ENCODE data around the gene FOXO6.

Gene FOXO6

GRCh38 chr1:41385398-41386195, 24.4 kb downstream of the FOXO6 start:
- no peak for DNase-seq (ENCODE audit: low read depth)

GRCh38 chr1:41386196-41386663, 25.0 kb downstream of the FOXO6 start:
- no peak for DNase-seq (ENCODE audit: low read depth)

GRCh38 chr1:41387667-41388091, 26.4 kb downstream of the FOXO6 start:
- DNase-seq (ENCODE audit: low read depth) = no peak

- DNase-seq (ENCODE audit: low read depth) = no peak
Observed at GRCh38 chr1:41388510-41388909, 27.3 kb downstream of the FOXO6 start.

GRCh38 chr1:41389009-41389408, 27.8 kb downstream of the FOXO6 start:
- no peak for DNase-seq (ENCODE audit: low read depth)

- DNase-seq (ENCODE audit: low read depth) = no peak
Observed at GRCh38 chr1:41390166-41390565, 28.9 kb downstream of the FOXO6 start.

GRCh38 chr1:41390573-41390972, 29.3 kb downstream of the FOXO6 start:
- DNase-seq (ENCODE audit: low read depth) = no peak

GRCh38 chr1:41391834-41392527, 30.7 kb downstream of the FOXO6 start:
- no peak for DNase-seq (ENCODE audit: low read depth)

- DNase-seq (ENCODE audit: low read depth) = no peak
Observed at GRCh38 chr1:41392528-41392924, 31.3 kb downstream of the FOXO6 start.

GRCh38 chr1:41393716-41394368, 32.6 kb downstream of the FOXO6 start:
- no peak for DNase-seq (ENCODE audit: low read depth)

- no peak for DNase-seq (ENCODE audit: low read depth)
Observed at GRCh38 chr1:41394369-41394744, 33.1 kb downstream of the FOXO6 start.

- no peak for DNase-seq (ENCODE audit: low read depth)
Observed at GRCh38 chr1:41394959-41395956, 34.0 kb downstream of the FOXO6 start.

GRCh38 chr1:41396084-41396483, 34.9 kb downstream of the FOXO6 start:
- no peak for DNase-seq (ENCODE audit: low read depth)

GRCh38 chr1:41397020-41397419, 35.8 kb downstream of the FOXO6 start:
- no peak for DNase-seq (ENCODE audit: low read depth)

GRCh38 chr1:41397753-41398330, 36.6 kb downstream of the FOXO6 start:
- no peak for DNase-seq (ENCODE audit: low read depth)

- DNase-seq (ENCODE audit: low read depth) = no peak
Observed at GRCh38 chr1:41399145-41399795, 38.0 kb downstream of the FOXO6 start.

- DNase-seq (ENCODE audit: low read depth) = no peak
Observed at GRCh38 chr1:41400225-41400624, 39.0 kb downstream of the FOXO6 start.

- DNase-seq (ENCODE audit: low read depth) = no peak
Observed at GRCh38 chr1:41401899-41402298, 40.7 kb downstream of the FOXO6 start.

- DNase-seq (ENCODE audit: low read depth) = no peak
Observed at GRCh38 chr1:41404308-41404761, 43.1 kb downstream of the FOXO6 start.

- DNase-seq (ENCODE audit: low read depth) = no peak
Observed at GRCh38 chr1:41407664-41408252, 46.5 kb downstream of the FOXO6 start.

Data from activated T-cell treated with anti-CD3 and anti-CD28 coated beads for 48 hours (primary cell).